Measurements from ENCODE around the gene REV1. TPM values are rescaled to one million over a fixed set of nuclear protein-coding genes. Genes with fewer than 3 reads are reported as not detected.
A peak's percentile ranks its signal among the peaks of the same experiment; 100 is the strongest.

REV1 gene
- total RNA-seq, 2 donors from 2014 or later: 29.7 to 37.4 TPM

GRCh38 chr2:99490623-99491461 lies 1.0 kb upstream of the REV1 start:
- intact Hi-C loops (cut with DNase I): loop anchor here (5.0 to 10.0 kb wide), 2 partner anchors 154 to 336 kb away; partner anchors contain the start of genes EIF5B, LIPT1, TSGA10 and TXNDC9

GRCh38 chr2:99489063-99489760 lies 605 bp downstream of the REV1 start:
- TF ChIP-seq CTCF (IDR thresholded peaks at IDR 0.05): no peak

More at GRCh38 chr2:99490623-99491461, 1.0 kb upstream of the REV1 start:
- H3K27ac ChIP-seq: peak overlapping the region; percentile 92
- H3K9me3 ChIP-seq: no peaks in the 10 kb centered on the region
- peak overlapping the region; percentile 57 to 78 for H3K9ac ChIP-seq (ENCODE audit: low read depth in 2 of 2, low read length in 2 of 2)
- H3K4me1 ChIP-seq: no peaks in the 10 kb centered on the region
- H3K4me3 ChIP-seq: peak overlapping the region; percentile 89
- H3K27me3 ChIP-seq: no peaks in the 10 kb centered on the region
- no peaks in the 10 kb centered on the region for H3K36me3 ChIP-seq
- TF ChIP-seq CTCF (IDR thresholded peaks at IDR 0.05): no peak
- DNase-seq: no peak

GRCh38 chr2:99488539-99489062 lies 1.2 kb downstream of the REV1 start:
- DNase-seq: peak; percentile 44

More at GRCh38 chr2:99489063-99489760, 605 bp downstream of the REV1 start:
- no peaks in the 10 kb centered on the region for H3K9me3 ChIP-seq
- H3K9ac ChIP-seq (ENCODE audit: low read depth in 2 of 2, low read length in 2 of 2): peak overlapping the region; percentile 94 to 96
- H3K36me3 ChIP-seq: no peaks in the 10 kb centered on the region
- H3K4me3 ChIP-seq: peak overlapping the region; percentile 89
- intact Hi-C loops (cut with DNase I): no loop called here
- peak overlapping the region; percentile 92 for H3K27ac ChIP-seq
- H3K27me3 ChIP-seq: no peaks in the 10 kb centered on the region
- DNase-seq: peak; percentile 40
- H3K4me1 ChIP-seq: no peaks in the 10 kb centered on the region

GRCh38 chr2:99487906-99488305 lies 1.9 kb downstream of the REV1 start:
- H3K9ac ChIP-seq (ENCODE audit: low read depth in 2 of 2, low read length in 2 of 2): no peak overlapping the region
- H3K27me3 ChIP-seq: no peaks in the 10 kb centered on the region
- intact Hi-C loops (cut with DNase I): no loop called here
- H3K36me3 ChIP-seq: no peaks in the 10 kb centered on the region
- no peak overlapping the region for H3K27ac ChIP-seq
- no peaks in the 10 kb centered on the region for H3K9me3 ChIP-seq
- no peaks in the 10 kb centered on the region for H3K4me1 ChIP-seq
- no peak for DNase-seq
- H3K4me3 ChIP-seq: no peak overlapping the region
- TF ChIP-seq CTCF (IDR thresholded peaks at IDR 0.05): no peak

More at GRCh38 chr2:99488539-99489062, 1.2 kb downstream of the REV1 start:
- Histone ChIP-seq H3K27ac (peak overlapping the region; percentile 92), H3K4me1 (no peaks in the 10 kb centered on the region), H3K36me3 (no peaks in the 10 kb centered on the region), H3K4me3 (peak overlapping the region; percentile 89), H3K9me3 (no peaks in the 10 kb centered on the region), H3K9ac (ENCODE audit: low read depth in 2 of 2, low read length in 2 of 2) (peak overlapping the region; percentile 94 to 96), H3K27me3 (no peaks in the 10 kb centered on the region)
- no peak for TF ChIP-seq CTCF (IDR thresholded peaks at IDR 0.05)
- intact Hi-C loops (cut with DNase I): no loop called here

GRCh38 chr2:99485824-99486223 lies 4.0 kb downstream of the REV1 start:
- no peak for TF ChIP-seq CTCF (IDR thresholded peaks at IDR 0.05)
- no peak overlapping the region for H3K4me3 ChIP-seq
- DNase-seq: no peak
- H3K9ac ChIP-seq (ENCODE audit: low read depth in 2 of 2, low read length in 2 of 2): no peak overlapping the region
- no peaks in the 10 kb centered on the region for H3K36me3 ChIP-seq
- intact Hi-C loops (cut with DNase I): no loop called here
- no peaks in the 10 kb centered on the region for H3K27me3 ChIP-seq
- H3K9me3 ChIP-seq: no peaks in the 10 kb centered on the region
- H3K4me1 ChIP-seq: peaks cover 11% of the 10 kb centered on the region
- no peak overlapping the region for H3K27ac ChIP-seq
